NCI-H146 treated with DMSO at 0.1 percent for 48 hours (cell line): Measurements from ENCODE around the gene PLB1.

ENCODE experiments used
- DNase-seq: peaks from one replicate; lab custom pipeline; 2025; ENCODE audit not compliant: unreplicated experiment; lab: John Stamatoyannopoulos, UW

The PLB1 gene

DNA sequence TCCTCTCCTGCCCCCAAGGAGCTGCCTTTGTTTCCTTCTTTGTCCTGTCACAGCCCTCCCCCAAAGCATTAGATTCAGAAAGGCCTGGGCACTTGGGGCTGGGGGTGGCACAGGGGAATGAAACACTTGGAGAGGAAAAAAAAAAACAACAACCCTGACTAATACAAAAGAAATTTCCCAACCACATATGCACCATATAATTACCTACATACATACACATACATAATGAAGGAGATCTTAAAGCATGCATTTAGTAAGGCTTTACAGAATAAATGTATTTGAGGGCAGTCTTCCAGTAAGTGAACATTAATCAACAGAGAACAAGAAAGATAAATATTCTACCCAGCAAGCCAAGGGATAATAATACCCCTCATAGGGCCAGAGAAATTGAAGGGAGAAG, 185.7 kb downstream of the PLB1 start:
- DNase-seq, result no peak

DNA sequence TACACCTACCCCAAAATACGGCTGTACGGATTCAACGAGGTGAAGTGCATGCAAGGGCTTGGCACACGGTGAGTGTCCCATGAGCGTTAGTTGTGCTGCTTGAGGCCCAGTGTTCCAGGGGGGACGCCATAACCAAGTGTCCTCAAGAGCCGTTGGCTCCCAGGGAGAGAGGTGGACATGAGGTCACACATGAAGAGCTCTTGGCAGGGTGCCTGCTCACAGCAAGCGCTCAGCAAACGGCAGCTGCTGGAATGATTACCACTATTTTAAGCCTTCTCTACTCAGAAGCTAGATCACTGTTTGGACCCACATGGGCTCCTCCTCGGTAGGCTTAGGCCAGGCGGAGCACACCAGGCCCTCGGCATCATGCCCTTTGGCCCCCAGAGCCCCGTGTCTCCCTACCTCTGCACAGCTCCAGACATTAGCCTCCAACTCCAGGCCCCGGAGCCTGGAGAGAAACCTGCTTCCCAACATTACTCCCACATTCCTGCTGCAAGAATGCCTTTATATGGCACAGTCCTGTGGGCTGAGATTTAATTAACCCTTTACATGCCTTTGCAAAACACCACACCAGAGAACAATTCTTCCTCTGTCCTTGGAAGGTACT, 187.3 kb downstream of the PLB1 start:
- peak; percentile 83 for DNase-seq

DNA sequence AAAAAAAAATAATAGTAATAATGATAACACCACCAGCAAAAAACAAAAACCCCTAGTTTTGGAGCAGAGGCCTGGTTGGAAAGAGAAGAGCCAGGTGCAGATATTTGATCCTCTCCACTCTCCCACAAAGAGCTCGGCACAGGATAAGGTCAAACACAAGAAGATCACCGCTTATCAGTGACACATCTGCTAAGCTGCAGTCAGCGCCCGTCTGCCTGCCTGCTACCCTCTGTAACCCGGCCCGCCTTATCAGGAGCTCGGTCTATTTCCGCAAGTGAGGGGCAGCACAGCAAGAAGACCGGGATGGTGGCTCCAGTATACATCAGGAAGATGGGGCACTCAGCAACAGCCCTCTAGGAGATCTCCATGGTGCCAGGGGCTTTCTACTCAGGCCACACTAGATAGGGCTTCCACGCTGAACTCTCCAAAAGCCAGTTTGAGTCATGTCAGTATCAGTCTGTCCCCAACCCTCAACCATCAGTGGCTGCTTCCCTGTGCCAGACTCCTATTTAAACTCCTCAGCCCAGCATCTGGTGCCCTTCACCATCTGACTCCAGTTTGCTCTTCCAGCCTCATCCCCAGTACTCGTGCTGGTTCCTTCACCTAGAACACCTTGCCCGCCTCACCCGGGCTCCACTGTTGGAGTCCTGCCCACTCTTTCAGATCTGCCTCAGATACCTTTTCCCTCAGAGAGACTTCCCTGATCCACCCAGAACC, 188.4 kb downstream of the PLB1 start:
- peak; percentile 74 for DNase-seq

DNA sequence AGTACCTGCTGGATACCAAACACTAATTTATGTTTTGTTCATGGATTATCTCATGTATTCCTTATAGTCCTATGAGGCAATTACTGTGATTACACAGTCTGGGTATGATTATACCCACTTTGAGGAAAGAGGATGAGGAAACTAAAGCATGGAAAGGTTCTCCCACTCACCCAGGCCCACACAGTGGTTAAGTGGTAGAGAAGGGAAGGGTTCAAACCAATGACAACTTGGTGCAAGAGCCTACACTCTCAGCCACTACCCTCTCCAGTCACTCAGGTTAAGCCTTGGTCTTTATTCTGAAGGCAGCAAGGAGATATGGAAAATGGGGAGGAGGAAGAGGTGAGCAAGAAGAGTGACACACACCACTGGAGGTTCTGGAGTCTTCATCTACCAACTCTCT, 191.3 kb downstream of the PLB1 start:
- no peak for DNase-seq

DNA sequence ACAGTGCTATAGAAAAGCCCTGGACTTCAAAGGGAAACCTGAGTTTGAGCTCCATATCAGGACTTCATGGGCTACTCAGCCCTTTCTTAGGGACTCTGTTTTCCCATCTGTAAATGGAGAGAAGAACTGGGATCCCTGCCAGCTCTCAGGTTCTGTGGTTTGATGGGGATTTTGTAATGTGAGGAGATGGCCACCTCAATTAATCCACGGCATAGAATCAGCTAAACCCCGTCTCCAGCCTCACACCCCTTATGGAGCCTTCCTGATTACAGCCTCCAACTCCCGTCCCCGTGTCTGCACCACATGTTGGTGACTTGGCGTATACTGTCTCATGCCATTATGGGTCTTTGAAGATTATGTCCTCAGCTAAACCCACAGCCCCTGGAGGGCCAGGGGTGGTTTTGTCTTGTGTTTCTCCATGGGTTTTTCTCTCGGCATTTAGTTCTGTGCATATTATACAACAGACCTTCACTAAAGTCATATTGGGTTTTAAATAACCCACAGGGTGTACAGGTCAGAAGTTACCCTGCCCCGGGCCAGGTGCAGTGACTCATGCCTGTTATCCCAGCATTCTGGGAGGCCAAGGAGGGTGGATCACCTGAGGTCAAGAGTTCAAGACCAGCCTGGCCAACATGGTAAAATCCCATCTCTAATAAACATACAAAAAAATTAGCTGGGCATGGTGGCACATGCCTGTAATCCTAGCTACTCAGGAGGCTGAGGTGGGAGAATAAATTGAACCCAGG, 192.0 kb downstream of the PLB1 start:
- DNase-seq, result no peak

DNA sequence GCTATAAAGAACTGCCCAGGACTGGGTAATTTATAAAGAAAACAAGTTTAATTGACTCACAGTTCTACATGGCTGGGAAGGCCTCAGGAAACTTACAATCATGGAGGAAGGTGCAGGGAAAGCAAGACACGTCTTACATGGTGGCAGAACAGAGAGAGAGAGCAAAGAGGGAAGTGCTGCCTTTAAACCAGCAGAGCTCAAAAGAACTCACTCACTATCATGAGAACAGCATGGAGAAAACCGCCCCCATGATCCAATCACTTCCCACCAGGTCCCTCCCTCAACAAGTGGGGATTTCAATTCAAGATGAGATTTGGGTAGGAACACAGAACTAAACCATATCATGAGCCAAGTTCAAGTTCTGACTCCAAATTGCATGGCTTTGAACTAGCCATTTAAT, 193.0 kb downstream of the PLB1 start:
- DNase-seq, result no peak

DNA sequence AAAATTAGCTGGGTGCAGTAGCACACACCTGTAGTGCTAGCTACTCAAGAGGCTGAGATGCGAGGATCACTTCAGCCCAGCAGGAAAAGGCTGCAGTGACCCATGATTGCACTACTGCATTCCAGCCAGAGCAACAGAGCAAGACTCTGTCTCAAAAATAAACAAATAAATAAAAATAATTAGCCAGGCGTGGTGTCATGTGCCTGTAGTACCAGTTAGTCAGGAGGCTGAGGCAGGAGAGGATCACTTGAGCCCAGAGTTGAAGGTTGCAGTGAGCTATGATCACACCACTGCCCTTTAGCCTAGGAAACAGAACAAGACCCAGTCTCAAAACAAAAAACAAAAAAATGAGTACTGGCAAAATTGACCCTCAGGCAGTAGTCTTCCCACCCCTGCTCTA, 193.9 kb downstream of the PLB1 start:
- DNase-seq, result no peak

DNA sequence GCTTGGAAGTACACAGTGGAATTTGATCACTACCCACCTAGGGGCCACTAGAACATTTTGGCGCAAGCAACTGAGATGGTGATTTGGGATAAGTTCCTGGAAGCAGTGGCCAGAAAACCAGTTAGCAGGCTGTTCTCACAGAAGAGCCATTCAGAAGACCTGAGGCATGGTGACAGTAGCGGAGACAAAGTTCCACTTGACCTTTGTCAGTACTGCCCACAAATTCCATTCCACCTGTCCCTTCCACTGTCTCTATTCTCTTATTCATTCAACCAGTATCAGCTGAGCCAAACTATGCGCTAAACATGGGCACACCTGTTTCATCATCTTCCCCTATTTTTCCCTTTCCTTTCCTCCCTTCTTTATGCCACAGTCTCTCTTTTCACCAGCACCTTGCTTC, 196.6 kb downstream of the PLB1 start:
- DNase-seq, result no peak

DNA sequence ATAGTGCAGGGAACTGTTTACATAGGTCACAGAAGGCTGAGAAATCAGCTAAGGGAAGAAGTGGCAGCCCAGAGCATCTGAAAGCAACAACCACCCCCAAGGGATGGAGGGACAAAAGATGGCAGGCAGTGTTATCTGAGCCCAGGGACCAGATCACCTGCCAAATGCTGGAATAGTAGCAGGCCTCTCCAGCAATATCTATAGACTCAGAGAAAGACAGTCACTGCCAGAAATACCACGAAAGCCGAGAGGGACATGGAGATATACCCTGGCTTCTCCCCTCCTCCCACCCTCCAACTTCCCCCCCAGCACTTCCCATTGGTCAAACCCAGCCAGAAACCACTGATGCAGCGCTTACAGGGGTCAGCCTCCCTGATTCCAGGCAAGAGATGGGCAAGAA, 197.4 kb downstream of the PLB1 start:
- no peak for DNase-seq
